K562 (cell line): ENCODE results near the gene PRKAR1B. TPM values are rescaled to one million over a fixed set of nuclear protein-coding genes. Genes with fewer than 3 reads are reported as not detected.

Experiments
- ATAC-seq: fragments of 200-7000 bp; cut with Tn5 transposase; 3 replicates; pipeline ENCODE4 v1.9.1; 2020; ENCODE audit warnings: moderate library complexity
- BruUV-seq: library from RNA; stranded (reverse); fragments of 400-500 nt; replicated peaks from 2 replicates; lab custom pipeline; 2021; lab: Mats Ljungman, UMichigan
- CTCF ChIA-PET: fragments of 300-600 bp; formaldehyde crosslinking; extraction: SDS; loops from one replicate; lab custom pipeline; 2021; ENCODE audit warnings: low intra/inter-chr PET ratio; lab: Yijun Ruan, JAX
- POLR2A ChIA-PET: fragments of 300-600, 350-650 bp; sonication (Branson Sonifier 250); formaldehyde crosslinking; extraction: SDS; loops from one replicate; lab custom pipeline; 2021; ENCODE audit warnings: antibody characterized with exemption, inconsistent platforms; lab: Yijun Ruan, JAX
- DNase-seq, 4 experiments: peaks; one replicate each; pipeline versions ENCODE4 v3.0.0 to v3.0.0-alpha.2; 2011 to 2018; ENCODE audit warnings: low spot score in 3 of 4, mixed read lengths in 3 of 4; ENCODE audit errors: extremely low read depth in 1 of 4
- FAIRE-seq: peaks from 2 replicates; lab custom pipeline; 2011; peaks lifted over from hg19 to GRCh38; lab: Jason Lieb, UNC
- H2AFZ ChIP-seq: 2 replicates; pipeline ENCODE4 v1.6.0; 2011; ENCODE audit warnings: low read depth, low read length, control low read depth, inconsistent platforms
- H3K27ac ChIP-seq: fragments of 200-600 bp; 3 replicates; pipeline ENCODE4 v1.8.0; 2011; ENCODE audit warnings: low read depth, mild to moderate bottlenecking, control low read depth, inconsistent platforms, low read length, moderate library complexity, mixed read lengths; ENCODE audit errors: extremely low read depth
- H3K27me3 ChIP-seq, 2 experiments: fragments of 300-600 bp in 1 of 2; 2 replicates in 1 of 2; 3 replicates in 1 of 2; pipeline versions ENCODE4 v1.6.0 to v1.8.0; 2011; ENCODE audit warnings: inconsistent platforms in 2 of 2, low read length in 2 of 2, mild to moderate bottlenecking in 1 of 2, mixed read lengths in 1 of 2, moderate library complexity in 1 of 2; ENCODE audit not compliant: control insufficient read depth in 2 of 2, insufficient read depth in 2 of 2
- H3K36me3 ChIP-seq: fragments of 300-600 bp; 3 replicates; pipeline ENCODE4 v1.8.0; 2011; ENCODE audit warnings: mild to moderate bottlenecking, low read length, inconsistent platforms; ENCODE audit not compliant: control insufficient read depth, insufficient read depth
- H3K4me1 ChIP-seq, 2 experiments: fragments of 200-600 bp in 1 of 2; replicated peaks in 1 of 2; 2 replicates in 1 of 2; 3 replicates in 1 of 2; pipeline versions ENCODE4 v1.5.1 to v1.8.0; 2011; ENCODE audit warnings: inconsistent platforms in 2 of 2, low read length in 2 of 2, mild to moderate bottlenecking in 1 of 2, mixed read lengths in 1 of 2, moderate library complexity in 1 of 2; ENCODE audit not compliant: control insufficient read depth in 2 of 2, insufficient read depth in 2 of 2
- H3K4me2 ChIP-seq: 2 replicates; pipeline ENCODE4 v1.6.1; 2011; ENCODE audit warnings: low read length, control low read depth, inconsistent platforms, mixed read lengths; ENCODE audit not compliant: insufficient read depth
- H3K4me3 ChIP-seq: fragments of 200-600 bp; sonication (generic), shearing (Covaris generic); 2 replicates; pipeline ENCODE4 v1.5.1; 2016; ENCODE audit warnings: control low read depth, inconsistent platforms
- H3K79me2 ChIP-seq: fragments of 200-600 bp; 3 replicates; pipeline ENCODE4 v1.8.0; 2011; ENCODE audit warnings: low read length, inconsistent platforms; ENCODE audit not compliant: control insufficient read depth, insufficient read depth
- H3K9ac ChIP-seq, 2 experiments: 2 replicates each; pipeline versions ENCODE4 v1.6.0 to v1.6.1; 2011; ENCODE audit warnings: low read depth in 2 of 2, low read length in 2 of 2, control low read depth in 1 of 2, inconsistent platforms in 1 of 2, mild to moderate bottlenecking in 1 of 2, mixed read lengths in 1 of 2; ENCODE audit not compliant: insufficient read depth in 1 of 2
- H3K9me1 ChIP-seq: one replicate; pipeline ENCODE4 v1.6.0; 2011; ENCODE audit warnings: inconsistent platforms, mild to moderate bottlenecking, low read length, moderate library complexity; ENCODE audit not compliant: control insufficient read depth, insufficient read depth
- H3K9me3 ChIP-seq: replicated peaks from 2 replicates; pipeline ENCODE4 v1.5.1; 2011; ENCODE audit warnings: low read depth, low read length, inconsistent platforms; ENCODE audit not compliant: control insufficient read depth, insufficient read depth
- H4K20me1 ChIP-seq: replicated peaks from 2 replicates; pipeline ENCODE4 v1.6.1; 2011; ENCODE audit warnings: low read length, inconsistent platforms, mixed read lengths; ENCODE audit not compliant: control insufficient read depth, insufficient read depth
- AFF1 ChIP-seq, 2 experiments: fragments of 450-650 bp; IDR thresholded peaks; 2 replicates each; pipeline ENCODE4 v1.6.1; 2018; ENCODE audit warnings: mild to moderate bottlenecking in 2 of 2, low read depth in 1 of 2; ENCODE audit not compliant: partially characterized antibody in 2 of 2
- BRF2 ChIP-seq: IDR thresholded peaks from 3 replicates; pipeline ENCODE4 v1.6.1; 2011; ENCODE audit warnings: borderline replicate concordance, mild to moderate bottlenecking; ENCODE audit not compliant: insufficient read length, insufficient read depth
- GTF2A2 ChIP-seq: IDR thresholded peaks from 2 replicates; pipeline ENCODE4 v1.6.1; 2016; ENCODE audit warnings: mild to moderate bottlenecking, missing genetic modification characterization, missing compliant biosample characterization
- KLF13 ChIP-seq: fragments of 450-650 bp; IDR thresholded peaks from 2 replicates; pipeline ENCODE4 v1.6.1; 2016; ENCODE audit warnings: missing genetic modification characterization, low read depth, mild to moderate bottlenecking, missing compliant biosample characterization, moderate library complexity, borderline replicate concordance
- PTBP1 ChIP-seq: fragments of 200-400 bp; formaldehyde crosslinking; IDR thresholded peaks from 2 replicates; pipeline ENCODE4 v1.6.1; 2017; ENCODE audit warnings: low read depth, low read length
- SMARCA5 ChIP-seq: fragments of 450-650 bp; IDR thresholded peaks from 2 replicates; pipeline ENCODE4 v1.6.1; 2016
- XRCC3 ChIP-seq: fragments of 450-650 bp; IDR thresholded peaks from 2 replicates; pipeline ENCODE4 v1.6.1; 2017; ENCODE audit warnings: mild to moderate bottlenecking, moderate library complexity
- ZNF717 ChIP-seq: fragments of 250-450 bp; sonication (Bioruptor Pico); IDR thresholded peaks from 2 replicates; pipeline ENCODE4 v1.5.0; 2021
- WGBS: fragments of 100-300 bp; shearing (Covaris generic); methylation state at CpG from one replicate; pipeline ENCODE4 v1.1.6; 2016; ENCODE audit warnings: low coverage, mixed read lengths; ENCODE audit not compliant: insufficient coverage; ENCODE audit errors: missing lambda C conversion rate; 5-methylcytosine and 5-hydroxymethylcytosine counted together
- in situ Hi-C: fragments of 300-500 bp; cut with MboI; formaldehyde crosslinking; loops from 4 replicates; pipeline ENCODE4 v1.15.0; 2018; ENCODE audit warnings: inconsistent platforms, mixed read lengths
- intact Hi-C: fragments of 100-400 bp; cut with micrococcal nuclease; formaldehyde crosslinking; loops from 2 replicates; pipeline ENCODE4 v1.14.2; 2022
- polyA plus RNA-seq, 8 experiments: library from polyadenylated mRNA; depleted of rRNA in 4 of 8; stranded (reverse) in 5 of 8; unstranded in 3 of 8; fragments of >200 nt; fragmentation: Nextera tagmentation in 2 of 8; fragmentation: Illumina TruSeq in 1 of 8; extraction: Ambion mirVana in 2 of 8; extraction: Trizol in 1 of 8; gene quantifications; 2 replicates each; pipeline versions ENCODE4 v1.2.1 to v1.2.3, GENCODE V29; 2011 to 2014; ENCODE audit warnings: inconsistent platforms in 1 of 8, missing spikeins in 1 of 8
- total RNA-seq, 7 experiments: library from RNA; depleted of rRNA in 6 of 7; stranded (reverse); fragments of >200 nt in 6 of 7; fragmentation: Illumina TruSeq in 2 of 7; extraction: Trizol in 2 of 7; gene quantifications; 2 replicates each; pipeline versions ENCODE4 v1.2.1 to v1.2.3, GENCODE V29; 2011 to 2021; ENCODE audit warnings: low replicate concordance in 1 of 7

The PRKAR1B gene
- total and polyA plus RNA-seq, 9 of the 15 experiments (the other 6 are each of a cell fraction or from before 2014, with no cell fraction given) = 0.99 to 30.5 (median 12.7) TPM

- Histone ChIP-seq H3K9me1 (no peaks in the 10 kb centered on the region), H2AFZ (no peak overlapping the region), H3K79me2 (peaks cover 11% of the 10 kb centered on the region; the same call in 2 of the 3 replicates), H3K36me3 (no peaks in the 10 kb centered on the region; the same call in 2 of the 3 replicates), H3K27ac (no peak overlapping the region), H3K27me3 (no peaks in the 10 kb centered on the region), H3K9ac (no peak overlapping the region), H4K20me1 (no peaks in the 10 kb centered on the region), H3K9me3 (peaks cover 15% of the 10 kb centered on the region), H3K4me1 (peaks cover 0 to 22% of the 10 kb centered on the region in 2 experiments; a peak in 4 of 5 replicates), H3K4me3 (no peak overlapping the region), H3K4me2 (no peak overlapping the region)
- no peak for DNase-seq
- ChIA-PET CTCF (no interaction called here), POLR2A (interaction anchor here (0.7 to 2.3 kb wide), 3 partner anchors 8 to 34 kb away, joined by 3 to 7 read pairs (median 3); no protein-coding TSS in a partner anchor)
- no peak for TF ChIP-seq XRCC3
- TF ChIP-seq AFF1 (IDR thresholded peaks at IDR 0.05; ENCODE audit: low read depth in 1 of 2, partially characterized antibody in 2 of 2) = peak in 1 of 2 experiments; percentile 22
- no peak for TF ChIP-seq GTF2A2 (tag)
- TF ChIP-seq KLF13 (tag) = no peak
- no peak for TF ChIP-seq PTBP1
- TF ChIP-seq SMARCA5 = no peak
- no peak for TF ChIP-seq BRF2
- TF ChIP-seq ZNF717 (CRISPR knock-in tag) = no peak
- intact Hi-C loops (no loop called here), in situ Hi-C loops (no loop called here)
- WGBS = 84% methylated on average over 8 of the region's 8 CpGs
- BruUV-seq = no TSS peak
- ATAC-seq = no peak
- FAIRE-seq = no peak
These were observed 101.6 kb downstream of the PRKAR1B start for GRCh38 chr7:625376-625971.
